SIG-M5 treated with dmso at 0.1 percent for 504 hours (cell line): ENCODE measurements around the gene C10orf95.
A peak's percentile ranks its signal among the peaks of the same experiment; 100 is the strongest.
"Not testable (repeated sequence)": the region's sequence is repeated elsewhere in the genome, so short reads cannot be mapped to it uniquely, and the experiment has no call there.

Experiments
- DNase-seq: peaks from one replicate; lab custom pipeline; 2025; ENCODE audit not compliant: unreplicated experiment; lab: John Stamatoyannopoulos, UW

Gene C10orf95

GRCh38 chr10:102467318-102467717, 16.0 kb upstream of the C10orf95 start:
- no peak for DNase-seq

DNA sequence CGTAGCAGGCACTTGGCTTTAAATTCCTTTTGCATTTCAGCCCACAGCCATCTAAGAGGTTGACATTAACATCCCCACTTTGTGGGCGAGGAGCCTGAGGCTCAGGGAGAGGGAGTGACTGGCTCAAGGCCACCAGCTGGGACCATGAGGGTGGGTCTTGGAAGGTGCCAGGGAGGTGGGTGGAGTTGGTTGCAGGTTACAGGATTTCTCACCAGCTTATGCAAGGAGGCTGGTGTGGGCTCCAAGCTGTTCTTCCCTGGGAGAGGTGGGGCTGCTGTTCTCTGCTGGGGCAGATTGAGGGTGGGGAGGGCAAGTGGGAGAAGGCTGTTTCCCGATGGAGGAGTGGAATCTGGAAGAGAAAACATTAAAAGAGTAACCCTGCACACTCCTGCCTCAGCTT, 14.1 kb upstream of the C10orf95 start:
- DNase-seq = no peak

DNA sequence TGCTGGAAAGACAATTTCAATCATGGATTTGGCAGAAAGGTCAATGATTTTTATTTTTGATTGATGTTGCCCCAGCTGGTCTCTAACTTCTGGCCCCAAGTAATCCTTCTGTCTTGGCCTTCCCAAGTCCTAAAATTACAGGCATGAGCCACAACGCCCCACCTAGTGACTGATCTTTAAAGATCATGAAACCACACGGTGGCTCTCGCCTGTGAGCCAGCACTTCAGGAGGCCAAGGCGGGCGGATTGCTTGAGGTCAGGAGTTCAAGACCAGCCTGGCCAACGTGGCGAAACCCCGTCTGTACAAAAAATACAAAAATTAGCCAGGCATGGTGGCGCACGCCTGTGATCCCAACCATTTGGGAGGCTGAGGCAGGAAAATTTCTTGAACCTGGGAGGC, 12.6 kb upstream of the C10orf95 start:
- DNase-seq = no peak

DNA sequence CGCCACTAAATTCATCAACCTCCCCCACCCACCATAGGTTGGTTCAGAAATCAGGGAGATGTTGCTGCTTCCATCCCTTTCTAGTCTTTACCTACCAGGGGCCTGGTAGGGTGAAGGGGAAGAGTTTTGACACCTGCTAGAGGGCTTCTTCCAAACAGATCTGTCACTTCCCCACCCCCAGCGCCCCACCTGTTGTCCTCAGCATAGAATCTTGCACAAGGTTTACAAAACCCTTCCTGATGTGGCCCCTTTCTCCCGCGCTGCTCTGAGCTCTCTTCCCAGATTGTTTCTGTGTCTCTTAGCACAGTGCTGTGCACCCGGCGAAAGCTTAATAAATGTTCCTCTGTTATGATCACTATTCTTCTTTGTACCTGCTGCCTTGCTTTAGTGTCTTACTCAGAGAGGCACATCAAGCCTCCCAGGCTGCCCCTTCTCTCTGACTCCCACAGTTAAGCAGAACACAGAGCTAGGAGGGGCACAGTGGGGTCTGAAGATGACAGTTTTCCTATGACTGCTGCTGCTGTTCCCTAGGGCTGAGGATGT, 11.2 kb upstream of the C10orf95 start:
- no peak for DNase-seq

- DNase-seq = peak; percentile 80
Observed at GRCh38 chr10:102461187-102462054, 10.1 kb upstream of the C10orf95 start.

GRCh38 chr10:102460836-102461186, 9.5 kb upstream of the C10orf95 start:
- DNase-seq = no peak

- no peak for DNase-seq
Observed at GRCh38 chr10:102458656-102459055, 7.3 kb upstream of the C10orf95 start.

GRCh38 chr10:102457591-102458150, 6.3 kb upstream of the C10orf95 start:
- DNase-seq = no peak

- DNase-seq = peak; percentile 48
Observed at GRCh38 chr10:102455893-102456471, 4.6 kb upstream of the C10orf95 start.

- not testable (repeated sequence) for DNase-seq
Observed at GRCh38 chr10:102454662-102455487, 3.5 kb upstream of the C10orf95 start.

- DNase-seq = no peak
Observed at GRCh38 chr10:102453502-102453901, 2.2 kb upstream of the C10orf95 start.

GRCh38 chr10:102452672-102453340, 1.5 kb upstream of the C10orf95 start:
- peak; percentile 94 for DNase-seq

GRCh38 chr10:102450374-102451104, 804 bp downstream of the C10orf95 start:
- DNase-seq = peak; percentile 76

DNA sequence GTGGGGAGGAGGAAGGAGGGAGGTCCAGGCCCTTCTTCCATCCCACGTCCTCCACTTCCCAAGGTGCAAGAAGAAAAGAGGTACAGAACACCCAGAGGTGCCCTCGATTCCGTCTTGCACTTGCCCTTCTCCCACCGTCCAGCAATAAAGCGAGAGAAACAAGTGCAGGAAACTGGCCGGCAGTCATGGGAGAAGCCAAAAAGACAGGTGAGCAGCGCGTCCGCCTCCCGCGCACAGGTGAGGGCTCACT, 1.3 kb downstream of the C10orf95 start:
- DNase-seq = no peak

- DNase-seq = peak; percentile 59
Observed at GRCh38 chr10:102449321-102450123, 1.8 kb downstream of the C10orf95 start.

- DNase-seq = no peak
Observed at GRCh38 chr10:102444851-102445250, 6.5 kb downstream of the C10orf95 start.

DNA sequence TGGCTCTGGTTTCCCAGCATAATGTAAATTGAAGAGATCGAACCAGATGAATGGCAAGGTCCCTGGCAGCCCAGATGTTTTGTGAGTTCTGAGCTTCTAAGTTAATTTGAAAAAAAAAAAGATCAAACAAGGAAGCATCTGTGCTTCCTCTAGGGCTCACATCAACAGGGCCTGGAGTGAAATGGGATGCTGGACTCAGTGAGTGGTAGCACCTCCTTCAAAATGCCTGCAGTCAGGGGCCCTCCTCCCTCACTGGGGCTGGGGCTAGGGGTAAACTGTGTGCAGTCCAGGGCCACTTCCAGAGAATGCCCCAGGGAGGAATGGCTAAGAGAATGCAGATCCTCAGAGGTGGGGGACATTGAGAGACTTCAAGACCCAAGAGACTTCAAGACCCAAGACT, 13.0 kb downstream of the C10orf95 start:
- no peak for DNase-seq

DNA sequence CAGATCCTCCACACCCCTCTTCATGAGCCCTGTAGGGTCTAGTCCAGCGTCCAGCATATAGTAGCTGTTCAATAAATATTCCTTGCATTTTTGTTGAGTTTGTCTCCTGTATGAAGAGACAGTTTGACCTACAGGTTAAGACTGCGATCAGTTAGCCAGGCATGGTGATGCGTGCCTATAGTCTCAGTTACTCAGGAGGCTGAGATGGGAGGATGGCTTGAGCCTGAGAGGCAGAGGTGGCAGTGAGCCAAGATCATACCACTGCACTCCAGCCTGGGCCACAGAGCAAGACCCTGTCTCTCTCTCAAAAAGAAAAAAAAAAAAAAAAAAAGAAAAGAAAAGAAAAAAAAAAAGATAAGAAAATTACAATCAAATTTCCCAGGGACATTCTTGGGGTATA, 13.8 kb downstream of the C10orf95 start:
- DNase-seq = no peak

DNA sequence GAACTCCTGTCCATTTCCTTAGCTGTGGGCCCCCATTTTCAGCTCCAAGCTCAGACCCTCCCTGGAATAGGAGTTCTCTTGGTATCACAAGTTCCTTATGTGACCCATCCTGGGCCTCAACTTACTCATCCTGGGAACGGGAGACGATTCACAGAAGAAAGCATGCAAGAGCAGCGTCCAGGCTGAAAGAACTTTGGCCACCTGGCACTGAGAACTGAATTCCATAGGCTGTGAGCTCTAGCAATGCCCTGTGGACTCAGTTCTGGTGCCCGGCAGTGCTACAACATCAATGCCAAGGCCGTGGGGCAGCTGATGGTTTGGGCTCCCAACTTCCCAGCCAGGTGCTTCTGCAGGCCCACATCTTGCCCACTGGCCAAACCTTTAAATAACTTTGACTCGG, 15.0 kb downstream of the C10orf95 start:
- DNase-seq = no peak
